GM19238 (cell line): Measurements from ENCODE around the gene POLR1E.
"Not testable (repeated sequence)": the region's sequence is repeated elsewhere in the genome, so short reads cannot be mapped to it uniquely, and the experiment has no call there.

ENCODE experiments used
- DNase-seq: peaks from one replicate; pipeline ENCODE4 v3.0.0; 2011; ENCODE audit warnings: low spot score; ENCODE audit not compliant: insufficient read length

POLR1E gene

GRCh38 chr9:37464426-37465248 is 21.1 kb upstream of the POLR1E start:
- DNase-seq, result peak; percentile 50

DNA sequence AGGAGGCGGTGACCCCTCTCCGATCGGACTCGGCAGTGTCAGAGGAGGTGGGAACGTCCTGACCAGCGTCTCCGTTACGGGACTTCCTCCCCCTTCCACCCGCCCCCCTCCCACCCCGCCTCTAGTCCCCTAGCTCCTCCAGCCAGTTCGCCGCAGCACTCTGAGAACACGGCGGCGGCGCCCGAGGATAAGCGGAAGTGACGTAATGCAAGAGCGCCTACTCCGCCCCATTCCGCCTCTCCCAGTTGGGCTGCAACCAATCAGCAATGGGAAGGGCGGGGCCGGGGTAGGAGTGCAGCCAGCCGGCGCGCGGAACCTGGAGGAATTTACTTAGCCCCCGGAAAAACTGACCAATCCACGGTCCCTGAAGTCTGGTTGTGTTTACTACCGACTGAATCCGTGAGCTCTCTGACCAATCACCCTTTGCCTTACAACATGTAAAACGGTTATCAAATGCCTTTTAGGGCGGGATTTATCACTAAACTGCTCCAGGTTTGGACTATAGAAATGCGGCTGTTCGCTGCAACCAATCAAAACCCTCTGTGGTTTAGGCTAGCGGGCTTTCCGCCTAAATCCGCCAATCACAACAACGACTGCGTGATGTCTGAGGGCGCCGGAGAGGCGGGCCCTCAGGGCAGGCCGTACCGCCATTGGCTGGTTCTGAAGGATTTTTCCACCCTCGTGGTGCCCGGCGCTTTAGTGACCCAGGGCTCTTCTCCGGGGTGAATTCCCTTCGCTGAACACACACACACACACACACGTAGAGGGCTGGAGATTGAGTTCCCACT is 20.3 kb upstream of the POLR1E start, which contains the start of gene ZBTB5:
Gene ZBTB5, minus strand, starts transcription at position 202 of the 788 bp plus-strand sequence. CDS start 22,899 bp downstream, outside the sequence.
- DNase-seq, result peak; percentile 91

DNA sequence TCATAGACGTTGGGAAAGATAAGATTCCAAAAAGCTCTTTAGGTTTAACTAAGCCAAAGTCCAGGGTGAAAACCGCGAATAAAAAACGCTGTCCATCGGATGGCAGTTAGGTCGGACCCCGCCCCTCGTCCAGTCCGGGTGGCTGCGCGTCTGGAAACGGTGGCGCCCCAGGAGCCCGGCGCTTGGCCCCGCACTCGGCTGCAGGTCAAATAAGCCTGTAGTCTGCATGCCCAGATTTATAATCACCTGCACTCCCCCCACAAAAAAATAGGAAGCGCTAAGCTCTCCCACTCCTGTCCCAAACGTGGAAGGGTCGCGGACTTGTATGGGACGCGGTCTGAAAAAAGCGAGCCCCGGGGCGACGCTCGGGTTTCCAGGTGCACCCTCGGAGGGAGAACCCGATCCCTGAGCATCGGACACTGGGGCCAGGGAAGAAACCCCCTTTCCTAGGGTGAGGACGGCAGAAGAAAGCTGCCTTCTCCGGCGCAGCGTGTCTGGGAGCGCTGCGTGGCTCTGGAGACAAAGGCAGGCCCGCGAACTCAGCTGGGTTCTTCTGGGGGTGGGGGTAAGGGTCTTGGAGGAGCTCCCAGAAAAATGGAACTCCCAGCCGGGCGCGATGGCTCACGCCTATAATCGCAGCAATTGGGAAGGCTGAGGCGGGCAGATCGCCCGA is 19.6 kb upstream of the POLR1E start:
- DNase-seq, result no peak

- not testable (repeated sequence) for DNase-seq
Measured at GRCh38 chr9:37467530-37467929, 18.2 kb upstream of the POLR1E start.

DNA sequence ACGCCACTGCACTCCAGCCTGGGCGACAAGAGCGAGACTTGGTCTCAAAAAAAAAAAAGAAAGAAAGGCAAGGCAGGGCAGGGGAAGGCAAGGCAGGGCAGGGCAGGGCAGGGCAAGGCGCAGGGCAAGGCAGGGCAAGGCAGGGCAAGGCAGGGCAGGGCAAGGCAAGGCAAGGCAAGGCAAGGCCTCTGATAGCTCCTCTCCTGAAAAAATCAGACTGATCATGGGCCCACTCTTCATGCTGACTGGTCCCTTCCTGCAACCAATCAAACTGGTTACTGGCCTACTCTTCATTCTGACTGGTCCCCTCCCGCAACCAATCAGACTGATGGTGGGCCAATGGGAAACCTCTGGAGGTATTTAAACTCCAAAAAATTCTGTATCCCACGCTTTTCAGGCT is 17.1 kb upstream of the POLR1E start:
- no peak for DNase-seq

- no peak for DNase-seq
Measured at GRCh38 chr9:37471942-37472684, 13.6 kb upstream of the POLR1E start.

DNA sequence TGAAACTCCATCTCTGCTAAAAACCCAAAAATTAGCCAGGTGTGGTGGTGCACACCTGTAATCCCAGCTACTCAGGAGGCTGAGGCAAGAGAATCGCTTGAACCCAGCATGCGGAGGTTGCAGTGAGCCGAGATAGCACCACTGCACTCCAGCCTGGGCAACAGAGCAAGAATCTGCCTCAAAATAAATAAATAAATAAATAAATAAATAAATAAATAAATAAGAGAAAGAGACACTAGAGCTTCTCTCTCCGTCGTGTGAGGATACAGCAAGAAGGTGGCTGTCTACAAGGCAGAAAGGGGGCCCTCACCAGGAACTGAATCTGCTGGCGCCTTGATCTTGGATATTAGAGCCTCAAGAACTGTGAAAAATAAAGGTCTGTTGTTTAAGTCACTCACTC is 11.8 kb upstream of the POLR1E start:
- DNase-seq, result not testable (repeated sequence)

DNA sequence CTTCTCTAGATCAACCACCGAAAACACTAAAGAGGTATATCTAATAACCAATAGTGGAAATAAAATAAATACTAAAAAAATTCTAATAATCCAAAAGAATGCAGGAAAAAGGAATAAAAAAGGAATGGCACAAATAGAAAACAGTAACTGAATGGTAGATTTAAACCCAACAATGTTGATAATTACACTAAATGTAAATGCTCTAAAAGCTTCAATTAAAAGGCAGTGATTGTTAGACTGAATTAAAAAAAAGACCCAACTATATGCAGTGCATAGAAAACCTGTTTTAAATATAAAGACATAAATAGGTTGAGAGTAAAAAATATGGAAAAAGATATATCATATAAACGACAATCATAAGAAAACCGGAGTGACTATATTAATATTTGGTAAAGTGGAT is 11.3 kb upstream of the POLR1E start:
- no peak for DNase-seq

DNA sequence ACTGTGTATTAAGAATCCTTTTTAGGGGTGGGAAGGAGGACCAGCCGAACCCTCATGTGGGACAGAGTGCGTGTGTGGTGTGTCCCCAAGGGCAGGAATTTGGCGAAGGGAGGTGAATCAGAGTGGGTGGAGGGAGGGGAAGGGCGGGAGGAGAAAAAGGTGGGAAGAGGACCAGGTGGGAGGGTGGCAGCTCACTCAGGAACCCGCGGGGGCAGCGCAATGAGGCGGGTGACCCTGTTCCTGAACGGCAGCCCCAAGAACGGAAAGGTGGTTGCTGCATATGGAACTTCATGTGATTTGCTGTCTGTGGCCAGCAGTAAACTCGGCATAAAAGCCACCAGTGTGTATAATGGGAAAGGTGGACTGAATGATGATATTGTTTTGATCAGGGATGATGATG is 8.8 kb upstream of the POLR1E start:
- DNase-seq, result no peak

DNA sequence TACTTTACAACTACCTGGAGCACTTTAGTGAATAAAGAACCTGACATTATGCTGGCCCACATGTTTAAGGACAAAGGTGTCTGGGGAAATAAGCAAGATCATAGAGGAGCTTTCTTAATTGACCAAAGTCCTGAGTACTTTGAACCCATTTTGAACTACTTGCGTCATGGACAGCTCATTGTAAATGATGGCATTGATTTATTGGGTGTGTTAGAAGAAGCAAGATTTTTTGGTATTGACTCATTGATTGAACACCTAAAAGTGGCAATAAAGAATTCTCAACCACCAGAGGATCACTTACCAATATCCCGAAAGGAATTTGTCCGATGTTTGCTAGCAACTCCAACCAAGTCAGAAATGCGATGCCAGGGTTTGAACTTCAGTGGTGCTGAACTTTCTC is 8.3 kb upstream of the POLR1E start:
- not testable (repeated sequence) for DNase-seq

GRCh38 chr9:37477987-37478619 is 7.6 kb upstream of the POLR1E start:
- DNase-seq, result not testable (repeated sequence)

DNA sequence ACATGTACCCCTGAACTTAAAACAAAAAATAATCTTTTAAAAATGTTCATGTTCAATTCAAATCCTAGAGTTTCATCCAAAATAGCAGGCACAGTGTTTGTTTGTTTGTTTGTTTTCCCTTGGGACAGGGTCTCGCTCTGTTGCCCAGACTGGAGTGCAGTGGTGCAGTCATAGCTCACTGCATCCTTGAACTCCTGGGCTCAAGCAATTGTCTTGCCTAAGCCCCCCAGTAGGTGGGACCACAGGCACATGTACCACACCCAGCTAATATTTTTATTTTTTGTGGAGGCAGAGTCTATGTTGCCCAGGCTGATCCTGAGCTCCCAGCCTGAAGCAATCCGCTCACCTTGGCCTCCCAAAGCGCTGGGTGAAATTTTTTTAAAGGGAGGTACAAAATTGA is 5.0 kb upstream of the POLR1E start:
- no peak for DNase-seq

DNA sequence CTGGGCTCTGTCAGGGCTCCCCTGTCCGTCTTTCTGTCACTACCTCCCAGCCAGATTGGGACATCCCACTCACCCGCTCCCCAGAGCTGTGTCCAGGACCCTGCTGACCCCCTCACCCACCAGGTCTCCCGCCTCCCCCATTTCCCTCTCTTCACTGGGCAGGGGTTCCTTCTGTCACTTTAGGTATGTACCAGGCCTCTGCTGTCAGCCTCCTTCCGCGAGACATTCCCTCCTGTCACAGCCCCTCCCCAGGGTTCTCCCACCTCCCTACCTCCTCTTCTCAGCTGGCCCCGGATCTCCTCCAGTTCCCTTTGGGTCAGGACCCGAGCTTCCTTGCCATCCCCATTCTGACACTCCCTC is 488 bp downstream of the POLR1E start:
- DNase-seq, result no peak

DNA sequence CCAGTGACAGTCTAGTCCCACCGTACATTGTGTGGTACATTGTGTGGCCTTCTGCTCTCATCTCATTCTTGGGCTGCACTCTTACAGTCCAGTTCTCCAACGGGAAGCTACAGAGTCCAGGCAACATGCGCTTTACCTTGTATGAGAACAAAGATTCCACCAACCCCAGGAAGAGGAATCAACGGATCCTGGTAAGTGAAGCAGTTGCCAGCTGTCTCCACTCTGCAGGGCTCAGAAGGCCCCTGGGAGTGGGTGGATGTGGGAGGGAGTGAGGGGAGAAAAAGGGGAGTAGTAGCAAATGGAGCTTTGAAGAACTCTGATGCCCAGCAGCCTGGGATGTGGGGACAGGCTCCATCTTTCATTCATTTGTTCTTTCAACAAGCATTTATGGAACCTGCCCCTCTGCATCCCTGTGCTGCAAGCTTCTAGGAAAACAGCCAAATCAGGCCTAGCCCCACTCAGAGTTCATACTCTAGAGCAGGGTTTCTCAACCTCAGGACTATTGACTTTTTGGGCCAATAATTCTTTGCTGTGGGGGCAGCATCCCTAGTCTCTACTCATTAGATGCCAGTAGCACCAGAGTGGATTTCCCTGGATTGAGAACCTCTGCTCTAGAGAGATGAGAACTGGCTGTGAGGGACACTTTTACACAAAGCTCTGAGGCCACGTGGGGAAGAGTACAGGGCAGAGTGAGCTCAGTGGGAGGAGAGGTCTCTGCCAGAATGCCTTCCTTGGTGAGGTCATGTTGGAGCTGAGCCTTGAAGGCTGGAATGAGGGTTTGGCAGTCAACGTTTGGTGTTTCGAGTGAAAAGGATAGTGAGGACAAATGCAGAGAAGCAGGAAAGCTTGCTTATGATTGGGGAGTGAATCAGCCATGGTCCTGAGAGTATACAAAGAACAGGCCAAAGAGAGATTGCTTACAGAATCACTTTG is 1.1 kb downstream of the POLR1E start:
- no peak for DNase-seq

DNA sequence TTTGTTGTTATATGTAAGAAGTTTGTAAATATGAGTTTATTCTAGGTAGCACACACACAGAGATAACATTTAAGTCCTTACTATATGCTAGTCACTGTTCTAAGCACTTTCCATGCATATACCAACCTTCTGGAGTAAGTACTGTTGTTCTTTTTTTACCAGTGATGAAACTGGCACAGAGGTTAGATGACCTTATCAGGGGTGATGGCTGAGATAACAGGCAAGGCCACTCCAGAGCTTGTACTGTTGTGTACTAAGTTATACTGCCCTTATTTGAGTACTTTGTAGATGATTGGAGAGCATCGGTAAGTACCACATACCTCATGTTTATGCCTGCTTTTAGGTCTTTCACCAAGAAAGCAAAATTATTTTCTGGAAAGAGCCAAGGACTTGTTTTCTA is 6.2 kb downstream of the POLR1E start:
- no peak for DNase-seq

DNA sequence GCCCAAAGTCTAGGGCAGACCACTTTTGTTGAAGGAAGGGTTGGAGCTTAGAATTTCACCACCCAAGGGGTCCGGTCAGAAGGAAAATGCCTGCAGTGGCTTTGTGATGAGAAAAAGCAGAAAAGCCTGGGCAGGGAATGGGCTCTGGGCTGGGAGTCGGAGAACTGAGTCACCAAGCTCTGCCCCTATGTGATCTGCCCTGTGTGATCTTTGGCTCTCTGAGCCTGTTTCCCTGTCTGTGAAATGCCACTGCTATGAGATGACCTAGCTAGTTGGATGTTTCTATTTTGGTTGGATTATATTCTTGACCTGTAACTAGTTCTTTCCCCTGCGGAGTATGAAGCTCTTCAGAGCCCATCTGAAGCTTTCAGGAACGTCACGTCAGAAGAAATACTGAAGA is 9.8 kb downstream of the POLR1E start:
- DNase-seq, result no peak

GRCh38 chr9:37496020-37496419 is 10.3 kb downstream of the POLR1E start:
- no peak for DNase-seq

GRCh38 chr9:37497320-37497719 is 11.6 kb downstream of the POLR1E start:
- DNase-seq, result no peak

DNA sequence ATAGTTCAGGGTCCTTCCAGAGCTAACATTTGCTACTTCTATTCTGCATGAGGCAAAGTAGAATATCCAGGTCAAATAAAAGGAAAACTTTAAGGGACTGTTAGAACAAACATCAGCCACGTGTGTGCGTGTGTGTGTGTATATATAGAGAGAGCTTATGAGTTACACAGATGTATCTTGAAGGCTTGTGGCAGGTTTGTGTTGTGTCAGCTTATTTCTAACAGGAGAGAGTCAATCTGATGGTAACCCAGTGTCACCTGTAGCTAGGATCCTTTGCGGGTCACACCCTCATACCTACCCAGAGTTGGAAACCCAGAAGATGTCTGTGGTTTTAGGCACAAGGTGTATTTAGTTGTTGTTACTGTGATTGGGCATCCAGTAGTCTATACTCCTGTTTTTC is 12.7 kb downstream of the POLR1E start:
- no peak for DNase-seq

GRCh38 chr9:37499297-37499696 is 13.5 kb downstream of the POLR1E start:
- DNase-seq, result no peak
